K562 (cell line): ENCODE data around the gene CDC20B. TPM values are rescaled to one million over a fixed set of nuclear protein-coding genes. Genes with fewer than 3 reads are reported as not detected.

ENCODE experiments used
- ATAC-seq: fragments of 200-7000 bp; cut with Tn5 transposase; 3 replicates; pipeline ENCODE4 v1.9.1; 2020; ENCODE audit warnings: moderate library complexity
- BruUV-seq: library from RNA; stranded (reverse); fragments of 400-500 nt; replicated peaks from 2 replicates; lab custom pipeline; 2021; lab: Mats Ljungman, UMichigan
- CTCF ChIA-PET: fragments of 300-600 bp; formaldehyde crosslinking; extraction: SDS; loops from one replicate; lab custom pipeline; 2021; ENCODE audit warnings: low intra/inter-chr PET ratio; lab: Yijun Ruan, JAX
- POLR2A ChIA-PET: fragments of 300-600, 350-650 bp; sonication (Branson Sonifier 250); formaldehyde crosslinking; extraction: SDS; loops from one replicate; lab custom pipeline; 2021; ENCODE audit warnings: antibody characterized with exemption, inconsistent platforms; lab: Yijun Ruan, JAX
- DNase-seq, 4 experiments: peaks; one replicate each; pipeline versions ENCODE4 v3.0.0 to v3.0.0-alpha.2; 2011 to 2018; ENCODE audit warnings: low spot score in 3 of 4, mixed read lengths in 3 of 4; ENCODE audit errors: extremely low read depth in 1 of 4
- FAIRE-seq: peaks from 2 replicates; lab custom pipeline; 2011; peaks lifted over from hg19 to GRCh38; lab: Jason Lieb, UNC
- H2AFZ ChIP-seq: 2 replicates; pipeline ENCODE4 v1.6.0; 2011; ENCODE audit warnings: low read depth, low read length, control low read depth, inconsistent platforms
- H3K27ac ChIP-seq: fragments of 200-600 bp; 3 replicates; pipeline ENCODE4 v1.8.0; 2011; ENCODE audit warnings: low read depth, mild to moderate bottlenecking, control low read depth, inconsistent platforms, low read length, moderate library complexity, mixed read lengths; ENCODE audit errors: extremely low read depth
- H3K27me3 ChIP-seq, 2 experiments: fragments of 300-600 bp in 1 of 2; 2 replicates in 1 of 2; 3 replicates in 1 of 2; pipeline versions ENCODE4 v1.6.0 to v1.8.0; 2011; ENCODE audit warnings: inconsistent platforms in 2 of 2, low read length in 2 of 2, mild to moderate bottlenecking in 1 of 2, mixed read lengths in 1 of 2, moderate library complexity in 1 of 2; ENCODE audit not compliant: control insufficient read depth in 2 of 2, insufficient read depth in 2 of 2
- H3K36me3 ChIP-seq: fragments of 300-600 bp; 3 replicates; pipeline ENCODE4 v1.8.0; 2011; ENCODE audit warnings: mild to moderate bottlenecking, low read length, inconsistent platforms; ENCODE audit not compliant: control insufficient read depth, insufficient read depth
- H3K4me1 ChIP-seq, 2 experiments: fragments of 200-600 bp in 1 of 2; replicated peaks in 1 of 2; 2 replicates in 1 of 2; 3 replicates in 1 of 2; pipeline versions ENCODE4 v1.5.1 to v1.8.0; 2011; ENCODE audit warnings: inconsistent platforms in 2 of 2, low read length in 2 of 2, mild to moderate bottlenecking in 1 of 2, mixed read lengths in 1 of 2, moderate library complexity in 1 of 2; ENCODE audit not compliant: control insufficient read depth in 2 of 2, insufficient read depth in 2 of 2
- H3K4me2 ChIP-seq: 2 replicates; pipeline ENCODE4 v1.6.1; 2011; ENCODE audit warnings: low read length, control low read depth, inconsistent platforms, mixed read lengths; ENCODE audit not compliant: insufficient read depth
- H3K4me3 ChIP-seq: fragments of 200-600 bp; sonication (generic), shearing (Covaris generic); 2 replicates; pipeline ENCODE4 v1.5.1; 2016; ENCODE audit warnings: control low read depth, inconsistent platforms
- H3K79me2 ChIP-seq: fragments of 200-600 bp; 3 replicates; pipeline ENCODE4 v1.8.0; 2011; ENCODE audit warnings: low read length, inconsistent platforms; ENCODE audit not compliant: control insufficient read depth, insufficient read depth
- H3K9ac ChIP-seq, 2 experiments: 2 replicates each; pipeline versions ENCODE4 v1.6.0 to v1.6.1; 2011; ENCODE audit warnings: low read depth in 2 of 2, low read length in 2 of 2, control low read depth in 1 of 2, inconsistent platforms in 1 of 2, mild to moderate bottlenecking in 1 of 2, mixed read lengths in 1 of 2; ENCODE audit not compliant: insufficient read depth in 1 of 2
- H3K9me1 ChIP-seq: one replicate; pipeline ENCODE4 v1.6.0; 2011; ENCODE audit warnings: inconsistent platforms, mild to moderate bottlenecking, low read length, moderate library complexity; ENCODE audit not compliant: control insufficient read depth, insufficient read depth
- H3K9me3 ChIP-seq: replicated peaks from 2 replicates; pipeline ENCODE4 v1.5.1; 2011; ENCODE audit warnings: low read depth, low read length, inconsistent platforms; ENCODE audit not compliant: control insufficient read depth, insufficient read depth
- H4K20me1 ChIP-seq: replicated peaks from 2 replicates; pipeline ENCODE4 v1.6.1; 2011; ENCODE audit warnings: low read length, inconsistent platforms, mixed read lengths; ENCODE audit not compliant: control insufficient read depth, insufficient read depth
- CREB1 ChIP-seq, 2 experiments: sonication (generic) in 1 of 2; formaldehyde crosslinking in 1 of 2; IDR thresholded peaks; 2 replicates each; pipeline versions ENCODE4 v1.6.1 to v1.8.0; 2012 to 2022; ENCODE audit warnings: inconsistent platforms in 1 of 2, mild to moderate bottlenecking in 1 of 2, missing genetic modification reagents in 1 of 2, moderate library complexity in 1 of 2
- E2F3 ChIP-seq: fragments of 250-450 bp; sonication (Bioruptor Pico); IDR thresholded peaks from 2 replicates; pipeline ENCODE4 v1.4.0; 2020; ENCODE audit warnings: mild to moderate bottlenecking
- KLF6 ChIP-seq: fragments of 250-450 bp; sonication (Bioruptor Pico); IDR thresholded peaks from 2 replicates; pipeline ENCODE4 v1.4.0; 2020; ENCODE audit warnings: mild to moderate bottlenecking, moderate library complexity, borderline replicate concordance
- NFE2 ChIP-seq: IDR thresholded peaks from 2 replicates; pipeline ENCODE4 v1.6.1; 2014; ENCODE audit warnings: antibody characterized with exemption, low read depth
- TCFL5 ChIP-seq: fragments of 250-450 bp; sonication (Bioruptor Pico); conservative IDR thresholded peaks from 2 replicates; pipeline ENCODE4 v1.6.1; 2021; ENCODE audit warnings: mild to moderate bottlenecking, moderate library complexity, matching md5 sums
- ZFP36 ChIP-seq: fragments of 150-350 bp; IDR thresholded peaks from 2 replicates; pipeline ENCODE4 v1.6.1; 2018; ENCODE audit warnings: low read length, low read depth; ENCODE audit not compliant: partially characterized antibody
- ZNF143 ChIP-seq: sonication (generic); formaldehyde crosslinking; IDR thresholded peaks from 2 replicates; pipeline ENCODE4 v1.9.0; 2022; ENCODE audit warnings: mild to moderate bottlenecking, missing genetic modification reagents
- ZNF76 ChIP-seq: fragments of 250-450 bp; sonication (Bioruptor Pico); IDR thresholded peaks from 2 replicates; pipeline ENCODE4 v1.4.0; 2020; ENCODE audit warnings: mild to moderate bottlenecking, moderate library complexity, borderline replicate concordance
- WGBS: fragments of 100-300 bp; shearing (Covaris generic); methylation state at CpG from one replicate; pipeline ENCODE4 v1.1.6; 2016; ENCODE audit warnings: low coverage, mixed read lengths; ENCODE audit not compliant: insufficient coverage; ENCODE audit errors: missing lambda C conversion rate; 5-methylcytosine and 5-hydroxymethylcytosine counted together
- in situ Hi-C: fragments of 300-500 bp; cut with MboI; formaldehyde crosslinking; loops from 4 replicates; pipeline ENCODE4 v1.15.0; 2018; ENCODE audit warnings: inconsistent platforms, mixed read lengths
- intact Hi-C: fragments of 100-400 bp; cut with micrococcal nuclease; formaldehyde crosslinking; loops from 2 replicates; pipeline ENCODE4 v1.14.2; 2022
- polyA plus RNA-seq, 8 experiments: library from polyadenylated mRNA; depleted of rRNA in 4 of 8; stranded (reverse) in 5 of 8; unstranded in 3 of 8; fragments of >200 nt; fragmentation: Nextera tagmentation in 2 of 8; fragmentation: Illumina TruSeq in 1 of 8; extraction: Ambion mirVana in 2 of 8; extraction: Trizol in 1 of 8; gene quantifications; 2 replicates each; pipeline versions ENCODE4 v1.2.1 to v1.2.3, GENCODE V29; 2011 to 2014; ENCODE audit warnings: inconsistent platforms in 1 of 8, missing spikeins in 1 of 8
- total RNA-seq, 7 experiments: library from RNA; depleted of rRNA in 6 of 7; stranded (reverse); fragments of >200 nt in 6 of 7; fragmentation: Illumina TruSeq in 2 of 7; extraction: Trizol in 2 of 7; gene quantifications; 2 replicates each; pipeline versions ENCODE4 v1.2.1 to v1.2.3, GENCODE V29; 2011 to 2021; ENCODE audit warnings: low replicate concordance in 1 of 7

The CDC20B gene
- total and polyA plus RNA-seq, 9 of the 15 experiments (the other 6 are each of a cell fraction or from before 2014, with no cell fraction given) = 0.04 TPM; not detected in 8

DNA sequence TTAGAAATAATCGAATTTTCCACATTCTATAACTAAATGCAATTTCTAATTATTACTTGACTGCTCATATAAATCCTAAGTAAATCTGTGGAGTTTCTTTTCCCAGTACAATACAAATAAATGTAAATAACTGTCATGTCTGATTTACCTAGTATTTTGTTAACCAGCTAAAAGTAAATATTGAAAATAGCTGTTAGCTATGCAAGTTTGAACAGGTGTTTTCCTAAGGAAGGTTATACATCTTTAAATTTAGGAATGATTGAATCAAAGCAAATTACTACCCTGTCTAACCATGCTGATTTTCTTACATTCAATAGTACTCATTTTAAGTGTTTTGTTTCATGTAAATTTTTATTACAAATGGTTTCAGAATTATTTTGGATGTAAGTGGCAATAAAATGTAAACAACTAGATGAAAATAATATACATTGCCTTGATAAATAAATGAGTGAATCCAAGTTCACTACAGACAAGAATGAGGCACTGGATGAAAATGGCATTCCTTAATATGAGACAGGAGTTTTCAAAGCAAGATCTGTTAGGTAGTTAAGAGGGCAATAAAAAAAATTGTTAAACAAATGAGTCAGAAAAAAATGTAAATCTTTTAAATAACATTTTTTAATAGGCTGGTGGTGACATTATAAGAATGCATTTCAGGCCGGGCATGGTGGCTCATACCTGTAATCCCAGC lies 38.4 kb upstream of the CDC20B start (continued):
- no peak for TF ChIP-seq ZNF76
- TF ChIP-seq CREB1 (IDR thresholded peaks at IDR 0.05) = no peak
- TF ChIP-seq CREB1 (CRISPR knock-in tag; IDR thresholded peaks at IDR 0.05) = no peak
- no peak for TF ChIP-seq KLF6 (CRISPR knock-in tag)
- TF ChIP-seq E2F3 (CRISPR knock-in tag) = no peak

- no peaks in the 10 kb centered on the region for H4K20me1 ChIP-seq
- no peak overlapping the region for H3K4me3 ChIP-seq
- peaks cover 8 to 11% of the 10 kb centered on the region in 2 experiments for H3K27me3 ChIP-seq
- no peak for TF ChIP-seq TCFL5 (CRISPR knock-in tag)
- TF ChIP-seq NFE2 = 0 out of 2 replicates have a peak, but pooled peaks have one; percentile 12
- TF ChIP-seq ZNF143 = no peak
- peak; percentile 18 for TF ChIP-seq ZFP36
- FAIRE-seq (peak; percentile 60), DNase-seq (no peak), ATAC-seq (no peak)
- in situ Hi-C loops (no loop called here), intact Hi-C loops (no loop called here)
- no peak overlapping the region for H3K9ac ChIP-seq
- ChIA-PET POLR2A (no interaction called here), CTCF (no interaction called here)
- H2AFZ ChIP-seq = no peak overlapping the region
- no peaks in the 10 kb centered on the region for H3K4me1 ChIP-seq
- no TSS peak for BruUV-seq
- no peaks in the 10 kb centered on the region for H3K36me3 ChIP-seq
- no peaks in the 10 kb centered on the region for H3K79me2 ChIP-seq
- H3K9me3 ChIP-seq = no peaks in the 10 kb centered on the region; the same call in 1 of the 2 replicates
- H3K4me2 ChIP-seq = no peak overlapping the region
- no peaks in the 10 kb centered on the region for H3K9me1 ChIP-seq
- WGBS = 8% methylated on average over 2 of the region's 2 CpGs
- no peak overlapping the region for H3K27ac ChIP-seq
These were observed 32.0 kb upstream of the CDC20B start for GRCh38 chr5:55205001-55205400.
